ENCODE results near the gene TMEM239.
"Not testable (repeated sequence)": the region's sequence is repeated elsewhere in the genome, so short reads cannot be mapped to it uniquely, and the experiment has no call there.

Gene TMEM239

DNA sequence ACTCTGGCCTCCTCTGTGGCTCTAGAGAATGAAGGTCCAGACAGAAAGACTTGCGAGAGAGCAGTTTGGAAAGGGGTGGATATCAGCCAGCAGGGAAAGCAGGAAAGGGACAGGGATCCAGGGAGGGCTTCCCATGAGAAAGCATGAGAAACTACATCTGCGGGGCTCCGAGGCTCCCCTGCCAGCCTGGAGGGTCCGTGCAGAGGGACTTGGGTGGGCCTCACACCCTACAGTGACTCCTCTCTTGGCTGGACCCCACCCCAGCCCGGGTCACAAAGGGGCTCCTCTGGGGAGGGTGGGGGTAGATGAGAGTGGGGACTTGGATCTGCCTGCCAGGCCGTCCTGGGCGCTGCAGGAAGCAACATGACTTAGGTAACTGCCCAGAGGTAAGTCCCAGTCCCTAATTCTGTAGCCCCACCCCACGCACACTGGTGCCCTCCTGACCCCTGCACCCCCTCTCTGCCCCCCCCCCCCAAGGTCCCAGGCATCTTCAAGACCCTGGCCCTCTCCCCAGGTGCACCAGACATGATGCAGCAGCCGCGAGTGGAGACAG, at the start of gene TMEM239:
TSS of gene TMEM239 (plus strand) at position 335 of the 553 bp plus-strand sequence. CDS start at position 526, 191 bp downstream.
- DNase-seq: no peak

DNA sequence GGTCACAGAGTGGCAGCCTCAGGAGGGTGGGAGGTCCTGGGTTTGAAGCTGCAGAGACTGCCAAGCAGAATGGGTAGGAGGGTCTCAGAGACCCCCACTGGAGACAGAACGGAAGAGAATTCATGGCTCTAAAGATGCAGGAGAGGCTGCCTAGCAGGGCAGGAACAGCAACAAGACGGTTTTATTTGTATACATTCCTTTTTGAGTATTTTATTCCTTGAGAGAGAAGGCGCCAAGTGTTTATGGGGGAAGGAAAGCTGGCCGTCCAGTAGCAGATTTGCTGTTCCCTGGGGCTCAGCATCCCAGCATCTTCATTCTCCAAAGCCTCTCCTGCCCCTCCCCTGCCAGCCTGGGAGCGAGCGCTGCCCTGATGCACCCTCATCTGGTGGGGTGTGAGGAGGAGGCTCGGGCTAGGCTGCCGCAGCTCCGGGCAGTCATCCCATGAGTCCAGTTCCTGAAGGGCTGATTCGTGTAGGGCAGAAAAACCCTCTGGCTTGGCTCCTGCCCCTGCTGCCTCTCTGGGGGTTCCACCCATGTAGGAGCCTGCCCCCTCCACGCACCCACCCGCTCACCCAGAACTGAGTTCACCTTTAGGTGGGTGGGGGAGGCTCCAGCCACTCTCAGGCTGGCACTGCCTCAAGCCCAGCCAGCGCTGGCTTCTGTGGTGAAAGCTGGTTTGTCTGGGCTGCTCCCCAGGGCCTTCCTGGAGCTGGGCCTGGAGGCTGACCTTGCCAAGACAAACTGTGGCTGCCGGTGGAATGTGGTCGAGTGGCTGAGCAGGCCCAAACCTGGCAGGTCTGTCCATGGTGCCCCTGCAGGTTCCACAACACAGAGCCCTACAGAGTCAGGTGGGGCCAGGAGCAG, 48.2 kb upstream of the TMEM239 start:
- DNase-seq: peak; percentile 74

DNA sequence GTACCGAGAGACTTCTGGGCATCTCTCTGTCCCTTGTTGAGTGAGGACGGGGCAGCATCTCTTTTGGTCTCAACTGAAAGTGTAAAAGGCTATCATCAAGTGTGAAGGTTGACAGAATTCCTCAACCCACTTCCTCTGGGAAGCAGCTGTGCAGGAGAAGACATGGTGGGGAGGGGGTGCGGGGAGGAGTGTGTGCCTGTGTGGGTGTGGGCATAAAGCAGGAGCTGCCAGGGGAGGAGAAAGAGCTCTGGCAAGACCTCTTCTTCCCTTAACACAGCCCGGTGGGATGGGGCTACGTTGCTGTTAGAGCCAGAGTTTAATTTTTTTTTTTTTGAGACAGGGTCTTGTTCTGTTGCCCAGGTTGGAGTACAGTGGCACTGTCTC, 47.5 kb upstream of the TMEM239 start:
- no peak for DNase-seq

DNA sequence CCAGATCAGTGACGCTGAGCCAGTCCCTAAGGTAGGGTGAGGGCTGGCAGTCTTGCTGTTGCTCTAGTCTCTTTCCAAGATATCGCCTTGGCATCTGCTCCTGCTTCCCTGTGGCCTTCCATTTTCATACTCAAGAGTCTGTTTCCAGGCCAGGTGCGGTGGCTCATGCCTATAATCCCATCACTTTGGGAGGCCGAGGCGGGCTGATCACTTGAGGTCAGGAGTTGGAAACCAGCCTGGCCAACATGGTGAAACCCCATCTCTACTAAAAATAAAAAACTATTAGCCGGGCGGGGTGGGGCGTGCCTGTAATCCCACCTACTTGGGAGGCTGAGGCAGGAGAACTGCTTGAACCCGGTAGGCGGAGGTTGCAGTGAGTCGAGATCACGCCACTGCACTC, 46.1 kb upstream of the TMEM239 start:
- DNase-seq: not testable (repeated sequence)

DNA sequence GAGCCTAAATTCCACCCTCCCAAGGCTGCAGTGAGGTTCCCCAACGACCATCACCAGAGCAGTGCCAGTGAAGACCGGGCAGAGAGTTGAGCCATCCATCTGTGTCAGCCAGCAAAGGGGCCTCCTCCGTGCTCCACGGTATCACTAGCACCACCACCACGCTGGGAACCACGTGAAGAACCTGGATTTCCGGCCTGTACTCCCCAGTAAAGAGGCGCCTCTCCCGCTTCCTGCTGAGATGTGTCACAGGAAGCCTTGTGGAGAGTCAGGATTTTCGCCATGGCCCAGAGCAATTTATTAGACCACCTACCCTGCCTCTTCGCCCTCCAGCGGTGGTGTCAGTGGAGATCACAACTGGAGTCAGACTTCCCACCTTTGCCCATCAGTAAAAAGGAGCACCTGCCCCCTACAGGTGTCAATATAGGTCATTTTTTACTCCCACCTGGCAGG, 44.5 kb upstream of the TMEM239 start:
- no peak for DNase-seq

DNA sequence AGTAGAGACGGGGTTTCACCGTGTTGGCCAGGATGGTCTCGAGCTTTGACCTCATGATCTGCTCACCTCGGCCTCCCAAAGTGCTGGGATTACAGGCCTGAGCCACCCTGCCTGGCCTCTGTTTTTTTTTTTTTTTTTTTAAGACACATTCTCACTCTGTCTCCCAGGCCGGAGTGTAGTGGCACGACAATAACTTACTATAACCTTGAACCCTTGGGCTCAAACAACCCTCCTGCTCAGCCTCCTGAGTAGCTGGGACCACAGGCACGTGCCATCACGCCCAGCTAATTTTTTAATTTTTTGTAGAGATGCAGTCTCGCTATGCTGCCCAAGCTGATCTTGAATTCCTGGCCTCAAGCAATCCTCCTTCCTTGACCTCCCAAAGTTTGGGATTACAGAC, 42.4 kb upstream of the TMEM239 start:
- DNase-seq: no peak

DNA sequence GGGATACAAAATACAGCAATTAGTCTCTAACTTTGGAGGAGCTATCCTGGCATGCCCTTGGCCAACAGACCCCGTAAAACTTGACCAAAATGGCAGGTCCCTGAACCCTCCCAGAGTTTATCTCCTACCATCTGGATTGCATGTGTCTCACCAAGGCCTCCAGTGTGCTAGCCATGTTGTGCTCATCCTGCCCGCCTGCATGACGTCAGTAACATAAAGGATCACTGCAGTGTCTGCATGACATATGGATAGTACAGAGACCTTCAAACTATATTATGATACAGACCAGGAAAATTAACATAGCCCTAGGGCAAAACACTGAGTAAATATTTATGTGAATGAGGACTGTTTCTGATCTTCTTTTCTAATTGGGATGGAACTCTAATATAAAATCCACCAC, 41.0 kb upstream of the TMEM239 start:
- no peak for DNase-seq

DNA sequence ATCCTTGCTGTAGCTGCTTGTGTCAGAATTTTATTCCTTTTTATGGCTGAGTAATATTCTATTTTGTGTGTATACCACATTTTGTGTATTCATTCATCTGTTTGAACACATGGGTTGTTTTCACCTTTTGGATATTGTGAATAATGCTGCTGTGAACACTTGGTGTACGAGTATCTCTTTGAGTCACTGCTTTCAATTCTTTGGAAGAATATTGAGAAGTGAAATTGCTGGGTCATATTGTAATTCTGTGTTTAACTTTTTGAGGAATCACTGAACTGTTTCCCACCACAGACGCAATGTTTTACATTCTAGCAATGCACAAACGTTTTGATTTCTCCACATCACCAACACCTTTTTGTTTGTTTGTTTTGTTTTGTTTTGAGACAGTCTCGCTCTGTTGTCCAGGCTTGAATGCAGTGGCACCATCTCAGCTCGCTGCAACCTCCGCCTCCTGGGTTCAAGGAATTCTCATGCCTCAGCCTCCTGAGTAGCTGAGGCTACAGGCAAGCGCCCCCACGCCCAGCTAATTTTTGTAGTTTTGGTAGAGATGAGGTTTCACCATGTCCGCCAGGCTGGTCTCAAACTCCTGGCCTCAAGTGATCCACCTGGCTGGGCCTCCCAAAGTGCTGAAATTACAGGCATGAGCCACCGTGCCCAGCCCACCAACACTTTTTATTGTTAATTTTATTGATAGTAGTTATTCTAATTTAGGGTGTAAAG, 37.4 kb upstream of the TMEM239 start:
- DNase-seq: no peak

DNA sequence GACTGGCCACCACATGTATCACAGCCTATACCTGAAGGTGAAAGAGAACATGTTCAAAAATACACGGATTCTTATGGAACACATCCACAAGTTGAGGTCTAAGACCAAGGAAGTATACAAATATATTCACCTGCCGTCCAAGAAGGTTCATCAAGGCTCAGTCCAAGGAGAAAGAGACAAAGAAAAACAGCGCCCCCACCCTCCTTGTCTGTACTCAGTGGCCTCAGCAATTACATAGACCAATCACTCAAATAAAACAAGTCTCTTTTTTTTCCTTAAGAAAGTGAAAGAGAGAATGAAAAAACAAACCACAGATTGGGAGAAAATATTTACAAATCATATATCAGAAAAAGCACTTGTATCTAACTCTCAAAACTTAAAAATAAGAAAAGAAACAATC, 35.2 kb upstream of the TMEM239 start:
- no peak for DNase-seq

DNA sequence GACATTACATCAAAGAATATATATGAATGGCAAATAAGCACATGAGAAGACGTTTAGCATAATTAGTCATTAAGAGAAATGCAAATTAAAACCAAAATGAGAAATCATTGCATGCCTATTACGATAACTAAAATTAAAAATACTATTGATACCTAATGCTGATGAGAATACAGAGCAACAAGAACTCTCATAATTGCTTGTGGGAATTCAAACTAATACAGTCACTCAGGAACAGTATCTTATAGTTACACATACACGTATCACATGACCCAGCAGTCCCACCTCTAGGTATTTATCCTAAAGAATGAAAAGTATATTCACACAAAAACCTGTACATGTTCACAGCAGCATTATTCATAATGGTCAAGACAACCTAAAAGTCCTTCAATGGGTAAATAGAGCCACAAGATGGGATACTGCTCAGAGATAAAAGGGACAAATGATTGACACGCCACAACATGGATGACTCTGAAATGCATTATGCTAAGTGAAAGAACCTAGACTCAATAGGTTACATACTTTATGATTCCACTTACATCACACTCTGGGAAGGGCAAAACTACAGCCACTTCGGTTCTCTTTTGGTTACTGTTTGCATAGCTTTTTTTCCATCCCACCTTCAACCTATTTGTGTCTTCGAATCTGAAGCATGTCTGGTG, 32.1 kb upstream of the TMEM239 start:
- DNase-seq: no peak

DNA sequence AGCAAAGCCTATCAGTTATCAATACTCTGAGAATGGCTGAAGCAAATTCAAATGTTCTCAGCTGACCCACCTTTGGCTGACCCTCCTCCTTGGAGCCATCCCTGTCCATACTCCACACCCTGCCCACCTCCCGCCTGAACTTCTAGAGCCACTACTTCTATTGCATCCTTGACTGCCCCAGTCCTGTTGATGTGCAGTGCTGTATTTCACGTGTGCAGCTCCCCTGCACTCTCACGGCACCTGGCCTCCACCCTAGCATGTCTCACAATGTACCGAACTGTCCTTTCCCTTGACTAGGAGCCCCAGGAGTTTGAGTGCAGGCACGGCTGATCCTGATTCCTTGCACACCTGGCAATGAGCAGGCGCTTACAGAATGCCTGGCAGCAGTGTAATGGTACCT, 22.7 kb upstream of the TMEM239 start:
- DNase-seq: no peak

DNA sequence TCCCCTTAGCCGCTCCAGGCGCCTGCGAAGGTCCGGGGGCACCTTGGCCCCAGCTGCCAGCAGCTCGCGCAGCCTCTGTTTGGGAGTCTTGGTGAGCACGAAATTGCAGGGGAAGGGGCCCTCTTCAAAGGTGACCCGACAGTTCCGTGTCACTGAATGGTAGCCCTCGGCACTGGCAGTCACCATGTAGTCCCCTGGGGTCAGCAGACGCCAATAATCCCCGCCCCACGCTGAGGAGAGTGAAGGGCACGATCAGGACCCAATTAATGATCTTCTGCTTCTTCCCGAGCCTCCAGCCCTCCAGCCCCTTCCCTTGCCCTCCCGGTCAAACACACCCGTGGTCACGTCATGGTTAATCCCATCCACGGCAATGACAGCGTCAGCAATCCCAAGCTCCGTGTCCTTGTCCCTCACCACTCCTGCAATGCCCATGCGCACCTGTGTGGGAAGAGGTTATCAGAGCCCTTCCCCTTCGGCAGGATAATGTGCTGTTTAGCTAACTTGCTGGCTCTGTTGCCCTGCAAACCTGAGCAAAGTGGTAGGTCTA, 21.9 kb upstream of the TMEM239 start:
- no peak for DNase-seq

DNA sequence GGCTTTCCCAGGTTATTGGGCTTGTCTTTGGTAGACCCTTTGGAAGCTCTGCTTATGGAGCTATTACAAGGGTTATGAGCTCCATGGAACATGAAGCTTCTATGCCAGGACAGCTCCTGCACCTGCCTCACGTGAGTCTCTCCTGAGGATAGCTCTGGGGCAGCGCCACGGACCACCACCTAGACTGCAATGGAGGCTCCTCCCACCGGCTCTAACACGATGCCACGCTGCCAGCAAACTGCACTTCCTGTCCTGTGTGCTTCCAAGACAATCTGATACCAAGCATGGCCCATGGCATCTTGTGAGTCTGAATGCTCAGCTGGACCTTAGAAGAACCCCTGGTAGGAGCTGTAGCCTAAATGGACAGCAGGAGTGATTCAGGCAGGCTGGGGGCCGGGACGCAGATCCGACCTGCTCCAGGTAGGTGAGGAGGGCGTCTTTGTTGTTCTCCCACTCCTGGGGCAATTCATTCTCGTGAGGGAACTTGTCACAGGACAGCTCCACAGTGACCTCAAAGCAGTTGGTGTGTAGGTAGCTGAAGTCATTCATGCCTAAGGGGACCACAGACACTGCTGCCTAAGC, 21.2 kb upstream of the TMEM239 start:
- DNase-seq: peak; percentile 7

DNA sequence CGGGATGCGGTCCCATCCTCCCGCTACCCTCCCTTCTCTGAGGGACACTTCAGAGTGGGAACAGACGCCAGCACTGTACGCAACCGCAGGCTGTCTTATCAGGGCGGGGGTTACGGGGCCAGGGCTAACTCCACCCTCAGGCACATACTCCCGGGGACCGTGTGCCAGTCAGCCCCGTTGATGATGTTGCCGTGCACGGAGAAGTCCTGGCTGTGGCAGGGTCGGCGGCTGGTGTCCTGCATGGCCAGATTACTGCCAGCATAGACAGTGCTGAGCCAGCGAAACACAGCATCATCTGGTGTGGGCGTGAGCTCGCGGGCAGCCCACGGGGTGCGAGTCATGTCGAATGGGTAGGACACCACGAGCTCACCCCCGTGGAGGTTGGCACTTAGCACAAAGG, 20.7 kb upstream of the TMEM239 start:
- no peak for DNase-seq

DNA sequence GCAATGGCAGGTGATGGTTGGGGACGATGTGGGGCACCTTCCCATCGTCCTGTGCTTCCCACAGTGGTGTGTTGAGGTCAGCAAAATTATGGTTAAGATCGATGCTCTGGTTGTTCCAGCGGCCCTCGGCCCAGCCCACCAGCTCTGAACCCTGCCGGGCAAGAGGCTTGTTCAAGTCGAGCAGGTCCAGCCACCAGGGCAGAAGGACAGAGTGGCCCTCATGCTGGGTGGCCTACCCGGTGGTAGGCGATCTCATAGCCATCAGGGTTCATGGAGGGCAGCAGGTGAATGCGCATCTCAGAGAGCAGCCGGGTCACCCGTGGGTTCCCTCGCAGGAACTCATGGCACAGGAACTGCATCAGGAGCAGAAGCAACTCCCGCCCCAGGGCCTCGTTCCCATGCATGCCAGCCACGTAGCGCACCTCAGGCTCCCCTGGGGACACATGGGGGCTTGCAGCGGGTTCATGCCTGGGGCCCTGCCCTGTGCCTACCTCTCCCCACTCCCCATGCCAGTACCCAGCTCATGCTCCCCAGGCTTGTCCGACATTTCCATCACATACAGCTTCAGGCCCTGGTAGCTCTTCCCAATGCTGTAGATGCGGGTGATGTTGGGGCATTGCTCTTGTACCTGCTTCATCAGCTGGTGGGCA, 20.0 kb upstream of the TMEM239 start:
- no peak for DNase-seq

DNA sequence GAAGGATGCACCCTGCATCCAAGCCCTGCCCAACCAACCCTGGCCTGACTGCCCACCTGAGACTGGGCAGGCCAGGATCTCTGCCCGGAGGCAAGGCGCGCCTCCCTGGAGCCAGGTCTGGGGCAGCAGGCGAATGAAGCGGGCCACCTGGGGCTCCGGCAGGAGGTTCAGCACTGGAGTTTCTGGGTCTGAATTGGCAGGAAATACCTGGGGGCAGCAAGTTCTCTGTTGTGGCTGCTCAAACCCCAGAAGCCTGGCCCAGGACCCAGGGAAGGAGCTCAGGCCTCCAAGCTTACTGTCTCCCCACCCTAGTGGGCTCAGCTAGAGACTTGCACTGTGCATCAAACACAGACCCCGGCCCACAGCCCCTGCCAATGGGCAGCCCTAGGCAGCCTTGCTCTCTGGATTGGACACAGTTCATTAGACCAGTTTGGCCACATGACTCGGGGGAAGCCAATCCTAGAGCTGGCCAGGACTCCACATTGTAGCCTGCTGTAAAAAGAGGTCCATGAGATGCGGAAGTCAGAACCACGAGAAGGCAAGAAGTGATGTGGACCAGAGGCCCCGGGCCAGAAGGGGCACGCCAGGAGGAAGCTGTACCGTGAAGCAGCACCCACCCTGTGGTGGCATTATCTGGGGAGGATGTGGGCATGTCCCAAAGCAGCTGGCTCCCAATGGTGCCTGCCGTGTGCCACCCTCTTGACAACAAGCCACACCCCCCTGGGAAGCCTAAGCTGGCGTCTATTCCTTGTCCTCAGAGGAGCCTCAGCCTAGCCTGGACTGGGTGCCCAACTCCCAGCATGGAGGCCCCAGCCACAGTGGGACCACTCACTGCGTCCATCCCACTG, 18.8 kb upstream of the TMEM239 start:
- no peak for DNase-seq

DNA sequence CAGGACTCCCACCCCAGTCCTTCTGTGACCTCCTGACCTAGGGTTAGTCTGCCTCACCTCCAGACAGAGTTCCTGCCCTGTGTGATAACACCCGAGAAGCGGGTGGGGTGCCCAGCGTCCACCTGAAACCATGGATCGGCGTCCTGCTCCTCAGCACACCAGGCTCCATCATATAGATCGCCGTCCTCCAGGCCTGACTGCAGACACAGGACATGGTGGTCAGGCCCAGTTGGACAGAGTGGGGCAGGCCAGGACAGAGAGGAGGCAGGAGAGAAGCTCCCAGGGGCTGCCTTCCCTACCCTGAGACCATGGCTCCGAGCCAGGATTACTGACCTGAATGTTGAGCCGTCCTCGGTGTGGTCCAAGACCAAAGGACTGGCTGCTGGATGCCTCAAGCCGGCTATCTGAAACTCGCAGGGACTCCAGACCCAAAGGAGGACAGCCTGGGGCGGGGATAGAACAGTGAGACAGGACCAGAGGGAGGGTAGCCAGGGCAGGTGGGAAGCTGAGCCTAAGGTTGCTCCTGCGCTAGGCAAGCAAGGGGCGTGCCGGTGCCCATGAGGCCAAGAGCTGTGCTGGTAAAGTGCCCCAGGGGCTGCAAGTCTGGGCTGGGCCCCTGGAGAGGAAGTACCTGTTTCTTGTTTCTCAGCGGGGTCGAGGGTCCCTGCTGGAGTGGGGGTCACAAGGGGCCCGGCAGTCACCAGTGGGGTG, 17.9 kb upstream of the TMEM239 start:
- no peak for DNase-seq

DNA sequence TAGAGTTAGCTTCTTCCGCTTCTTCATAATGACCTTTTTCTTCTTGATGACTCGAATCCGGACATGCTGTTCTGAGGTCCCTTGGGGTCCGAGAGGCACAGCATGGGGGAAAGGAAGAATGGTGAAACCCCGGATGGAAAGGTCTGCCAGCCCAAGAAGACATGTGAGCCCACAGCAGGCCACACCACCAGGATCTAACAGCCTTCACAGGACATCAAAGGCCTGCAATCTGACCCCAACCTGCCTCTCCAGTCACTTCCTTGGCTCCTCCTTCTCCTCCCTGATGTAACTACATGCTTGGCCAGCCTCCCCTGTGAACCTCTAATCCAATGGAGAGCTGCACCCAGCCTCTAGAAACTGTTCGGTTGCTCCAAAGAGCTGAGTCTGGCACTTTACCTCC, 17.4 kb upstream of the TMEM239 start:
- DNase-seq: no peak

DNA sequence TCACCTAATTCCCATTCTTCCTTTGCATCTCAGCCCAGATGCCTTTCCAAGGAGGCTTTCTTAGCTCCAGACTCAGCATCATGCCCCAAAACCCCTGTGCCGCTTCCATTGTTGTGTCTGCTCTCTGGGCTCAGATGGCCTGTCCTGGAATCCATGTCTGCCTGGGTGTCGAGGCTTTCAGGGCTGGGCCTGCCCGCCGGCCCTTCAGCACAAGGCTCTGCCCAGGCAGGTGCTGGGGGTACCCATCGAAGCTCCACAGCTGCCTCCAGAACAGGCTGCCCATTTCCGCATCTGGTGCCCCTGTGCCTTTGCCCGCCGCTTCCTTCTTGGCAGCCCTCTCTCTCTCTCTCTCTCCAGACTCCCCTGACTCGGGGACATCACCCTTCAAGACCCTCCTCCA, 16.9 kb upstream of the TMEM239 start:
- no peak for DNase-seq

DNA sequence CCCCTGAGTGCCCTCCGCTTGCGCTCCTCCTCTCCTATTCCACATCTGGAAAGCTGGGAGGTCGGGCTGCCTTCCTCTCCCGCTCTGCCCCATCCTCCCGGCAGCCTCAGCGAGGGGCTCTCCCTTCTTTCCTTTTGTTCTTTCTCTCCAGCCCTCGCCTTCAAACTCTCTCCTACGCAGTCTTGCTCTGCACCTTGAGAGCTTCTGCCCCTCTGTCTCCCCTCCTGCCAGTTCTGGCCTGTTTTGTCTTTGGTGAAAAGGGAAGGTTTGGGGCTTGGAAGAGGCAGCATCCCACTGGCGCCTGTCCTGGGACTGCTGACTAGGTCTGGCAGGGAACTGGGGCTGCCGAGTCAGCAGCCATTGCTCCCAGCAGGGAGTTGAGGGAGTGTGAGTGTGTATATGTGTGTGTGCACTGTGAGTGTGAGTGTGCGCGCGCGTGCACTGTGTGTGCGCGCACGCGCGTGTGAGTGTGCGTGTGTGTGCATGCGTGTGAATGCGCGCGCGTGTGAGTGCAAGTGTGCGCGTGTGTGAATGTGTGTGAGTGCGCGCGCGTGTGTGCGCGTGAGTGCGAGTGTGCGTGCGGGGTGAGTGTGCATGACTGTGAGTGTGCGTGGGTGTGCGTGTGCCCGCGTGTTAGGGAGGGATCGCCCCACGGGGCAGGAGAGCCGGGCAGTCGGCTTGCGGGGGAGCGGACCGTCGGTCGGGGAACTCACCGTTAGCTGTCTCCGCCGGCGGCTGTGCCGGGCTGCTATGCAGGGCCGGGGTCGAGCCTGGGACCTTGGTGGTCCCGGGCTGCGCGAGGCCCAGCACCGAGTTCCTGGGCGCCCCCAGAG, 16.3 kb upstream of the TMEM239 start:
- no peak for DNase-seq
